ENCODE data around the gene TET3. TPM values are rescaled to one million over a fixed set of nuclear protein-coding genes. Genes with fewer than 3 reads are reported as not detected.

TET3 gene
- total and polyA plus RNA-seq, 9 of the 15 experiments (the other 6 are each of a cell fraction or from before 2014, with no cell fraction given): 0.35 to 16.3 (median 5.5) TPM

- peak in 1 of 2 experiments; percentile 27 for TF ChIP-seq E2F6 (IDR thresholded peaks at IDR 0.05; ENCODE audit: borderline replicate concordance in 1 of 2, extremely low read depth in 1 of 2, insufficient read depth in 1 of 2, insufficient read length in 1 of 2, low read depth in 1 of 2, low read length in 1 of 2, poor library complexity in 1 of 2, severe bottlenecking in 1 of 2)
- peak; percentile 72 for TF ChIP-seq SAP30 (IDR thresholded peaks at IDR 0.05; ENCODE audit: borderline replicate concordance, insufficient read depth, low read depth, low read length, poor library complexity, severe bottlenecking)
- no peak for TF ChIP-seq KLF16 (IDR thresholded peaks at IDR 0.05)
- TF ChIP-seq RBBP5 (IDR thresholded peaks at IDR 0.05; ENCODE audit: borderline replicate concordance, insufficient read depth, low read length, poor library complexity, severe bottlenecking): peak; percentile 48
- no peak for TF ChIP-seq ZNF134 (CRISPR knock-in tag; conservative IDR thresholded peaks at IDR 0.05)
- TF ChIP-seq ZBTB1 (CRISPR knock-in tag; IDR thresholded peaks at IDR 0.05; ENCODE audit: borderline replicate concordance, low read depth): peak; percentile 40; the same call in 1 of the 2 replicates
- TF ChIP-seq, protein P1, sequence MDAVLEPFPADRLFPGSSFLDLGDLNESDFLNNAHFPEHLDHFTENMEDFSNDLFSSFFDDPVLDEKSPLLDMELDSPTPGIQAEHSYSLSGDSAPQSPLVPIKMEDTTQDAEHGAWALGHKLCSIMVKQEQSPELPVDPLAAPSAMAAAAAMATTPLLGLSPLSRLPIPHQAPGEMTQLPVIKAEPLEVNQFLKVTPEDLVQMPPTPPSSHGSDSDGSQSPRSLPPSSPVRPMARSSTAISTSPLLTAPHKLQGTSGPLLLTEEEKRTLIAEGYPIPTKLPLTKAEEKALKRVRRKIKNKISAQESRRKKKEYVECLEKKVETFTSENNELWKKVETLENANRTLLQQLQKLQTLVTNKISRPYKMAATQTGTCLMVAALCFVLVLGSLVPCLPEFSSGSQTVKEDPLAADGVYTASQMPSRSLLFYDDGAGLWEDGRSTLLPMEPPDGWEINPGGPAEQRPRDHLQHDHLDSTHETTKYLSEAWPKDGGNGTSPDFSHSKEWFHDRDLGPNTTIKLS (IDR thresholded peaks at IDR 0.05; ENCODE audit: borderline replicate concordance, low read depth): no peak
- no peak for TF ChIP-seq ATF2 (CRISPR knock-in tag; IDR thresholded peaks at IDR 0.05)
- TF ChIP-seq ZNF316 (IDR thresholded peaks at IDR 0.05): no peak
- TF ChIP-seq CREM (IDR thresholded peaks at IDR 0.05; ENCODE audit: low read depth): 0 out of 2 replicates have a peak, but pooled peaks have one; percentile 9
- TF ChIP-seq ZNF586 (CRISPR knock-in tag; conservative IDR thresholded peaks at IDR 0.05): no peak
- TF ChIP-seq SUPT5H (IDR thresholded peaks at IDR 0.05): no peak
- 0 out of 2 replicates have a peak, but pooled peaks have one; percentile 19 for TF ChIP-seq SMARCA4 (IDR thresholded peaks at IDR 0.05)
- TF ChIP-seq, protein P2, sequence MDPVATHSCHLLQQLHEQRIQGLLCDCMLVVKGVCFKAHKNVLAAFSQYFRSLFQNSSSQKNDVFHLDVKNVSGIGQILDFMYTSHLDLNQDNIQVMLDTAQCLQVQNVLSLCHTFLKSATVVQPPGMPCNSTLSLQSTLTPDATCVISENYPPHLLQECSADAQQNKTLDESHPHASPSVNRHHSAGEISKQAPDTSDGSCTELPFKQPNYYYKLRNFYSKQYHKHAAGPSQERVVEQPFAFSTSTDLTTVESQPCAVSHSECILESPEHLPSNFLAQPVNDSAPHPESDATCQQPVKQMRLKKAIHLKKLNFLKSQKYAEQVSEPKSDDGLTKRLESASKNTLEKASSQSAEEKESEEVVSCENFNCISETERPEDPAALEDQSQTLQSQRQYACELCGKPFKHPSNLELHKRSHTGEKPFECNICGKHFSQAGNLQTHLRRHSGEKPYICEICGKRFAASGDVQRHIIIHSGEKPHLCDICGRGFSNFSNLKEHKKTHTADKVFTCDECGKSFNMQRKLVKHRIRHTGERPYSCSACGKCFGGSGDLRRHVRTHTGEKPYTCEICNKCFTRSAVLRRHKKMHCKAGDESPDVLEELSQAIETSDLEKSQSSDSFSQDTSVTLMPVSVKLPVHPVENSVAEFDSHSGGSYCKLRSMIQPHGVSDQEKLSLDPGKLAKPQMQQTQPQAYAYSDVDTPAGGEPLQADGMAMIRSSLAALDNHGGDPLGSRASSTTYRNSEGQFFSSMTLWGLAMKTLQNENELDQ (CRISPR knock-in tag; IDR thresholded peaks at IDR 0.05; ENCODE audit: borderline replicate concordance): no peak
- TF ChIP-seq, protein P3, sequence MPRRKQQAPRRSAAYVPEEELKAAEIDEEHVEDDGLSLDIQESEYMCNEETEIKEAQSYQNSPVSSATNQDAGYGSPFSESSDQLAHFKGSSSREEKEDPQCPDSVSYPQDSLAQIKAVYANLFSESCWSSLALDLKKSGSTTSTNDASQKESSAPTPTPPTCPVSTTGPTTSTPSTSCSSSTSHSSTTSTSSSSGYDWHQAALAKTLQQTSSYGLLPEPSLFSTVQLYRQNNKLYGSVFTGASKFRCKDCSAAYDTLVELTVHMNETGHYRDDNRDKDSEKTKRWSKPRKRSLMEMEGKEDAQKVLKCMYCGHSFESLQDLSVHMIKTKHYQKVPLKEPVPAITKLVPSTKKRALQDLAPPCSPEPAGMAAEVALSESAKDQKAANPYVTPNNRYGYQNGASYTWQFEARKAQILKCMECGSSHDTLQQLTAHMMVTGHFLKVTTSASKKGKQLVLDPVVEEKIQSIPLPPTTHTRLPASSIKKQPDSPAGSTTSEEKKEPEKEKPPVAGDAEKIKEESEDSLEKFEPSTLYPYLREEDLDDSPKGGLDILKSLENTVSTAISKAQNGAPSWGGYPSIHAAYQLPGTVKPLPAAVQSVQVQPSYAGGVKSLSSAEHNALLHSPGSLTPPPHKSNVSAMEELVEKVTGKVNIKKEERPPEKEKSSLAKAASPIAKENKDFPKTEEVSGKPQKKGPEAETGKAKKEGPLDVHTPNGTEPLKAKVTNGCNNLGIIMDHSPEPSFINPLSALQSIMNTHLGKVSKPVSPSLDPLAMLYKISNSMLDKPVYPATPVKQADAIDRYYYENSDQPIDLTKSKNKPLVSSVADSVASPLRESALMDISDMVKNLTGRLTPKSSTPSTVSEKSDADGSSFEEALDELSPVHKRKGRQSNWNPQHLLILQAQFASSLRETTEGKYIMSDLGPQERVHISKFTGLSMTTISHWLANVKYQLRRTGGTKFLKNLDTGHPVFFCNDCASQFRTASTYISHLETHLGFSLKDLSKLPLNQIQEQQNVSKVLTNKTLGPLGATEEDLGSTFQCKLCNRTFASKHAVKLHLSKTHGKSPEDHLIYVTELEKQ (CRISPR knock-in tag; IDR thresholded peaks at IDR 0.05): no peak
- no peak for TF ChIP-seq ELF4 (CRISPR knock-in tag; IDR thresholded peaks at IDR 0.05)
Observed at GRCh38 chr2:74002505-74003421, 18.1 kb downstream of the TET3 start (continued).

Measured in K562 (cell line).